HepG2 (cell line): ENCODE measurements around the gene DOCK2. TPM values are rescaled to one million over a fixed set of nuclear protein-coding genes. Genes with fewer than 3 reads are reported as not detected.

Experiments
- ATAC-seq: fragments of 200-7000 bp; cut with Tn5 transposase; 3 replicates; pipeline ENCODE4 v1.9.1; 2020; ENCODE audit warnings: mild to moderate bottlenecking, moderate library complexity
- BruUV-seq: library from RNA; stranded (reverse); fragments of 400-500 nt; replicated peaks from 2 replicates; lab custom pipeline; 2021; lab: Mats Ljungman, UMichigan
- CTCF ChIA-PET: fragments of 300-600 bp; formaldehyde crosslinking; extraction: SDS; loops from one replicate; lab custom pipeline; 2021; ENCODE audit warnings: low total read pairs, inconsistent platforms, low intra/inter-chr PET ratio; lab: Yijun Ruan, JAX
- POLR2A ChIA-PET: fragments of 350-600 bp; sonication (Branson Sonifier 250); formaldehyde crosslinking; loops from one replicate; lab custom pipeline; 2020; ENCODE audit warnings: antibody characterized with exemption, inconsistent platforms; lab: Yijun Ruan, JAX
- DNase-seq: peaks from one replicate; pipeline ENCODE4 v3.0.0-alpha.2; 2015; ENCODE audit warnings: low spot score
- FAIRE-seq: peaks from 3 replicates; lab custom pipeline; 2011; peaks lifted over from hg19 to GRCh38; lab: Jason Lieb, UNC
- H2AFZ ChIP-seq: one replicate; pipeline ENCODE4 v1.6.1; 2011; ENCODE audit warnings: low read length, inconsistent platforms
- H3K27ac ChIP-seq: fragments of 300-600 bp; 3 replicates; pipeline ENCODE4 v1.8.0; 2011; ENCODE audit warnings: mixed run types, mild to moderate bottlenecking, mixed read lengths, low read length, inconsistent platforms; ENCODE audit not compliant: insufficient read depth; ENCODE audit errors: extremely low read length
- H3K27me3 ChIP-seq, 2 experiments: fragments of 200-600 bp in 1 of 2; 2 replicates in 1 of 2; 3 replicates in 1 of 2; pipeline versions ENCODE4 v1.6.0 to v1.8.0; 2011; ENCODE audit warnings: low read length in 2 of 2, mild to moderate bottlenecking in 2 of 2, moderate library complexity in 2 of 2, inconsistent platforms in 1 of 2; ENCODE audit not compliant: insufficient read depth in 2 of 2, control insufficient read depth in 1 of 2
- H3K36me3 ChIP-seq, 2 experiments: fragments of 200-600 bp in 1 of 2; replicated peaks in 1 of 2; 2 replicates in 1 of 2; 3 replicates in 1 of 2; pipeline versions ENCODE4 v1.5.1 to v1.8.0; 2011; ENCODE audit warnings: low read length in 2 of 2, inconsistent platforms in 1 of 2; ENCODE audit not compliant: insufficient read depth in 2 of 2, control insufficient read depth in 1 of 2
- H3K4me1 ChIP-seq: 2 replicates; pipeline ENCODE4 v1.5.1; 2012; ENCODE audit warnings: low read length, inconsistent platforms; ENCODE audit not compliant: insufficient read depth
- H3K4me2 ChIP-seq: 2 replicates; pipeline ENCODE4 v1.6.0; 2011; ENCODE audit warnings: low read depth, low read length, inconsistent platforms
- H3K4me3 ChIP-seq, 3 experiments: fragments of 200-600 bp in 1 of 3; sonication (generic), shearing (Covaris generic) in 1 of 3; replicated peaks in 1 of 3; 2 replicates each; pipeline ENCODE4 v1.5.1; 2011 to 2016; ENCODE audit warnings: low read length in 3 of 3, inconsistent platforms in 2 of 3, low read depth in 2 of 3, mild to moderate bottlenecking in 2 of 3, control low read depth in 1 of 3, mixed read lengths in 1 of 3; ENCODE audit not compliant: insufficient read depth in 1 of 3
- H3K79me2 ChIP-seq: one replicate; pipeline ENCODE4 v1.6.1; 2011; ENCODE audit warnings: low read length, inconsistent platforms; ENCODE audit not compliant: insufficient read depth
- H3K9ac ChIP-seq: 2 replicates; pipeline ENCODE4 v1.6.0; 2011; ENCODE audit warnings: mild to moderate bottlenecking, low read depth, low read length, inconsistent platforms; ENCODE audit not compliant: insufficient read depth
- H3K9me3 ChIP-seq: 2 replicates; pipeline ENCODE4 v1.5.1; 2012; ENCODE audit warnings: mild to moderate bottlenecking, low read length
- H4K20me1 ChIP-seq: 2 replicates; pipeline ENCODE4 v1.6.0; 2011; ENCODE audit warnings: inconsistent platforms, mild to moderate bottlenecking, low read length, moderate library complexity; ENCODE audit not compliant: insufficient read depth
- FLYWCH1 ChIP-seq: sonication (generic); formaldehyde crosslinking; IDR thresholded peaks from 2 replicates; pipeline ENCODE4 v1.8.1; 2023; ENCODE audit warnings: mild to moderate bottlenecking, missing genetic modification reagents
- KAT8 ChIP-seq: IDR thresholded peaks from 2 replicates; pipeline ENCODE4 v1.6.1; 2016; ENCODE audit warnings: missing genetic modification reagents, missing compliant biosample characterization
- MYPOP ChIP-seq: sonication (generic); formaldehyde crosslinking; IDR thresholded peaks from 2 replicates; pipeline ENCODE4 v1.8.1; 2023; ENCODE audit warnings: mild to moderate bottlenecking, moderate library complexity, missing genetic modification reagents
- PTBP1 ChIP-seq: fragments of 200-400 bp; formaldehyde crosslinking; IDR thresholded peaks from 2 replicates; pipeline ENCODE4 v1.6.1; 2018; ENCODE audit warnings: low read length, low read depth; ENCODE audit not compliant: poor library complexity, severe bottlenecking
- RBM39 ChIP-seq: fragments of 200-400 bp; formaldehyde crosslinking; IDR thresholded peaks from one replicate; pipeline ENCODE4 v1.6.1; 2018; ENCODE audit warnings: antibody characterized with exemption, mild to moderate bottlenecking, low read depth, low read length; ENCODE audit not compliant: poor library complexity, severe bottlenecking
- SAP130 ChIP-seq: IDR thresholded peaks from 2 replicates; pipeline ENCODE4 v1.6.1; 2016; ENCODE audit warnings: low read depth
- SP1 ChIP-seq, 2 experiments: fragments of 450-650 bp in 1 of 2; sonication (generic) in 1 of 2; formaldehyde crosslinking in 1 of 2; IDR thresholded peaks; 2 replicates each; pipeline versions ENCODE4 v1.4.0 to v1.6.1; 2016 to 2020; ENCODE audit warnings: missing genetic modification reagents in 1 of 2
- TMF1 ChIP-seq: sonication (generic); formaldehyde crosslinking; IDR thresholded peaks from 2 replicates; pipeline ENCODE4 v1.8.1; 2022; ENCODE audit warnings: low read depth, missing genetic modification reagents
- ZNF234 ChIP-seq: sonication (generic); formaldehyde crosslinking; conservative IDR thresholded peaks from 2 replicates; pipeline ENCODE4 v1.5.1; 2020; ENCODE audit warnings: mild to moderate bottlenecking, missing genetic modification reagents
- ZNF260 ChIP-seq: sonication (generic); formaldehyde crosslinking; IDR thresholded peaks from 2 replicates; pipeline ENCODE4 v1.4.0; 2020; ENCODE audit warnings: missing genetic modification reagents, low read depth, mild to moderate bottlenecking, borderline replicate concordance
- ZNF263 ChIP-seq: sonication (generic); formaldehyde crosslinking; IDR thresholded peaks from 2 replicates; pipeline ENCODE4 v1.4.0; 2020; ENCODE audit warnings: missing genetic modification reagents
- ZNF276 ChIP-seq: sonication (generic); formaldehyde crosslinking; IDR thresholded peaks from 2 replicates; pipeline ENCODE4 v1.4.0; 2020; ENCODE audit warnings: mild to moderate bottlenecking, low read depth, missing genetic modification reagents
- ZNF572 ChIP-seq: sonication (generic); formaldehyde crosslinking; IDR thresholded peaks from 2 replicates; pipeline ENCODE4 v1.5.1; 2020; ENCODE audit warnings: mild to moderate bottlenecking, missing genetic modification reagents
- ZNF672 ChIP-seq: sonication (generic); formaldehyde crosslinking; IDR thresholded peaks from 2 replicates; pipeline ENCODE4 v1.8.1; 2022; ENCODE audit warnings: missing genetic modification reagents
- ZNF850 ChIP-seq: sonication (generic); formaldehyde crosslinking; conservative IDR thresholded peaks from 2 replicates; pipeline ENCODE4 v1.9.0; 2021; ENCODE audit warnings: mild to moderate bottlenecking, missing genetic modification reagents
- ZNF891 ChIP-seq: sonication (generic); formaldehyde crosslinking; IDR thresholded peaks from 2 replicates; pipeline ENCODE4 v1.5.0; 2020; ENCODE audit warnings: mild to moderate bottlenecking, missing genetic modification reagents
- ZSCAN20 ChIP-seq: sonication (generic); formaldehyde crosslinking; IDR thresholded peaks from 2 replicates; pipeline ENCODE4 v1.4.0; 2020; ENCODE audit warnings: missing genetic modification reagents, mild to moderate bottlenecking, borderline replicate concordance
- WGBS: methylation state at CpG from one replicate; pipeline ENCODE4 v1.1.6; 2017; ENCODE audit warnings: low lambda C conversion rate; 5-methylcytosine and 5-hydroxymethylcytosine counted together
- in situ Hi-C: cut with HindIII; loops from 2 replicates; pipeline ENCODE4 v1.10.0; 2017; ENCODE audit warnings: low pct_unique_long_range_greater_than_20kb; ENCODE audit not compliant: extremely low pct_ligation_motif_present
- intact Hi-C: fragments of 100-400 bp; cut with micrococcal nuclease; formaldehyde crosslinking; loops from one replicate; pipeline ENCODE4 v1.10.0; 2022; ENCODE audit not compliant: unreplicated experiment
- polyA plus RNA-seq, 8 experiments: library from polyadenylated mRNA; depleted of rRNA in 3 of 8; stranded (reverse) in 7 of 8; unstranded in 1 of 8; fragments of >200 nt; fragmentation: Illumina TruSeq in 4 of 8; extraction: Trizol in 4 of 8; gene quantifications; 2 replicates each; pipeline versions ENCODE4 v1.2.1 to v1.2.3, GENCODE V29; 2011 to 2016; ENCODE audit warnings: low read depth in 4 of 8, missing spikeins in 1 of 8, mixed read lengths in 1 of 8; ENCODE audit not compliant: insufficient read depth in 1 of 8
- total RNA-seq, 5 experiments: library from RNA; depleted of rRNA; stranded (reverse); fragments of >200 nt; fragmentation: Illumina TruSeq; extraction: Trizol; gene quantifications; 2 replicates each; pipeline ENCODE4 v1.2.3, GENCODE V29; 2016; ENCODE audit warnings: low read depth in 1 of 5

DOCK2 gene
- total and polyA plus RNA-seq, 2 of the 13 experiments (the other 11 are each of a cell fraction or from before 2014, with no cell fraction given) = not detected

GRCh38 chr5:169710675-169711074 is 73.6 kb downstream of the DOCK2 start:
- no peaks in the 10 kb centered on the region for H3K9me3 ChIP-seq
- ATAC-seq (no peak), FAIRE-seq (no peak), DNase-seq (no peak)
- POLR2A ChIA-PET = no interaction called here
- H4K20me1 ChIP-seq = no peaks in the 10 kb centered on the region
- CTCF ChIA-PET = no interaction called here
- BruUV-seq = no TSS peak
- in situ Hi-C loops (no loop called here), intact Hi-C loops (no loop called here)
- no peak overlapping the region for H3K4me2 ChIP-seq
- H3K27me3 ChIP-seq = no peaks in the 10 kb centered on the region; a peak in 3 of 5 replicates
- no peak overlapping the region for H3K27ac ChIP-seq
- no peaks in the 10 kb centered on the region for H3K79me2 ChIP-seq
- no peaks in the 10 kb centered on the region for H3K36me3 ChIP-seq
- H3K4me1 ChIP-seq = no peaks in the 10 kb centered on the region
- TF ChIP-seq ZNF850 (CRISPR knock-in tag) (no peak), SAP130 (CRISPR knock-in tag) (no peak), RBM39 (no peak), ZNF263 (CRISPR knock-in tag) (no peak), ZSCAN20 (no peak)
- TF ChIP-seq, all 625 proteins: peak for 0
- H2AFZ ChIP-seq = no peak overlapping the region
- WGBS = 4% methylated on average over 4 of the region's 4 CpGs
- H3K9ac ChIP-seq = no peak overlapping the region
- H3K4me3 ChIP-seq = no peak overlapping the region

GRCh38 chr5:169711551-169712225 is 74.6 kb downstream of the DOCK2 start:
- Histone ChIP-seq H3K79me2 (no peaks in the 10 kb centered on the region), H3K36me3 (no peaks in the 10 kb centered on the region), H3K4me2 (no peak overlapping the region), H3K9me3 (no peaks in the 10 kb centered on the region), H3K27ac (no peak overlapping the region), H3K4me3 (no peak overlapping the region), H2AFZ (no peak overlapping the region), H3K4me1 (no peaks in the 10 kb centered on the region), H3K27me3 (no peaks in the 10 kb centered on the region; a peak in 3 of 5 replicates), H3K9ac (no peak overlapping the region), H4K20me1 (no peaks in the 10 kb centered on the region)
- intact Hi-C loops = no loop called here
- no peak for DNase-seq
- WGBS = 19% methylated on average over 4 of the region's 4 CpGs
- ChIA-PET POLR2A (no interaction called here), CTCF (no interaction called here)
- no peak for FAIRE-seq
- no peak for ATAC-seq
- no TSS peak for BruUV-seq
- in situ Hi-C loops = no loop called here
- no peak for TF ChIP-seq SP1 (IDR thresholded peaks at IDR 0.05)
- no peak for TF ChIP-seq SP1 (CRISPR knock-in tag; IDR thresholded peaks at IDR 0.05)
- no peak for TF ChIP-seq ZNF260 (CRISPR knock-in tag)
- no peak for TF ChIP-seq FLYWCH1 (CRISPR knock-in tag)
- no peak for TF ChIP-seq MYPOP (CRISPR knock-in tag)
- TF ChIP-seq ZNF672 (CRISPR knock-in tag) = no peak
- TF ChIP-seq ZNF891 (CRISPR knock-in tag) = no peak
- no peak for TF ChIP-seq KAT8 (CRISPR knock-in tag)
- no peak for TF ChIP-seq ZNF234 (CRISPR knock-in tag)
- no peak for TF ChIP-seq ZNF276 (CRISPR knock-in tag)
- no peak for TF ChIP-seq ZNF572 (CRISPR knock-in tag)
- TF ChIP-seq PTBP1 = no peak
- no peak for TF ChIP-seq TMF1 (CRISPR knock-in tag)
